Measurements from ENCODE around the gene LRRC59.
A peak's percentile ranks its signal among the peaks of the same experiment; 100 is the strongest.
"Not testable (repeated sequence)": the region's sequence is repeated elsewhere in the genome, so short reads cannot be mapped to it uniquely, and the experiment has no call there.

Gene LRRC59

GRCh38 chr17:50430821-50431618 is 33.7 kb upstream of the LRRC59 start:
- Histone ChIP-seq H3K79me2 (ENCODE audit: insufficient read depth, low read length) (0 out of 2 replicates have a peak, but pooled peaks cover 4% of the 10 kb centered on the region), H3K27ac (ENCODE audit: low read depth, low read length) (no peak overlapping the region), H3K36me3 (ENCODE audit: low read length) (no peaks in the 10 kb centered on the region), H3K27me3 (ENCODE audit: low read length) (no peaks in the 10 kb centered on the region), H3K9me2 (replicated peaks; ENCODE audit: insufficient read depth, low read length) (no peaks in the 10 kb centered on the region), H3K4me2 (ENCODE audit: low read depth, low read length, poor library complexity, severe bottlenecking) (no peak overlapping the region), H4K20me1 (ENCODE audit: low read depth, low read length) (no peaks in the 10 kb centered on the region), H3K9me3 (ENCODE audit: insufficient read depth, low read length) (no peaks in the 10 kb centered on the region), H3F3A (ENCODE audit: insufficient read depth) (peaks cover 10% of the 10 kb centered on the region), H2AFZ (ENCODE audit: low read depth, low read length, severe bottlenecking) (no peak overlapping the region), H3K4me3 (ENCODE audit: insufficient read depth, low read length, poor library complexity, severe bottlenecking) (no peak overlapping the region), H3K9ac (ENCODE audit: low read length) (no peak overlapping the region)
- TF ChIP-seq CTCF (IDR thresholded peaks at IDR 0.05; ENCODE audit: insufficient read depth, low read length, poor library complexity, severe bottlenecking), result no peak

GRCh38 chr17:50429793-50430192 is 32.5 kb upstream of the LRRC59 start:
- Histone ChIP-seq H4K20me1 (ENCODE audit: low read depth, low read length) (no peaks in the 10 kb centered on the region), H2AFZ (ENCODE audit: low read depth, low read length, severe bottlenecking) (no peak overlapping the region), H3K9me3 (ENCODE audit: insufficient read depth, low read length) (no peaks in the 10 kb centered on the region), H3K36me3 (ENCODE audit: low read length) (no peaks in the 10 kb centered on the region), H3K4me3 (ENCODE audit: insufficient read depth, low read length, poor library complexity, severe bottlenecking) (no peak overlapping the region), H3K27ac (ENCODE audit: low read depth, low read length) (no peak overlapping the region), H3K4me2 (ENCODE audit: low read depth, low read length, poor library complexity, severe bottlenecking) (no peak overlapping the region), H3K27me3 (ENCODE audit: low read length) (no peaks in the 10 kb centered on the region), H3F3A (ENCODE audit: insufficient read depth) (peaks cover 10% of the 10 kb centered on the region), H3K9ac (ENCODE audit: low read length) (no peak overlapping the region), H3K9me2 (replicated peaks; ENCODE audit: insufficient read depth, low read length) (no peaks in the 10 kb centered on the region), H3K79me2 (ENCODE audit: insufficient read depth, low read length) (0 out of 2 replicates have a peak, but pooled peaks cover 4% of the 10 kb centered on the region)
- TF ChIP-seq CTCF (IDR thresholded peaks at IDR 0.05; ENCODE audit: insufficient read depth, low read length, poor library complexity, severe bottlenecking) (no peak), EZH2phosphoT487 (conservative IDR thresholded peaks at IDR 0.05; ENCODE audit: low read length) (no peak)

GRCh38 chr17:50428831-50429424 is 31.6 kb upstream of the LRRC59 start:
- no peak overlapping the region for H3K9ac ChIP-seq (ENCODE audit: low read length)
- H3K27me3 ChIP-seq (ENCODE audit: low read length), result no peaks in the 10 kb centered on the region
- H3K4me2 ChIP-seq (ENCODE audit: low read depth, low read length, poor library complexity, severe bottlenecking), result no peak overlapping the region
- H3K9me3 ChIP-seq (ENCODE audit: insufficient read depth, low read length), result no peaks in the 10 kb centered on the region
- peaks cover 10% of the 10 kb centered on the region for H3F3A ChIP-seq (ENCODE audit: insufficient read depth)
- no peaks in the 10 kb centered on the region for H3K9me2 ChIP-seq (replicated peaks; ENCODE audit: insufficient read depth, low read length)
- H4K20me1 ChIP-seq (ENCODE audit: low read depth, low read length), result no peaks in the 10 kb centered on the region
- no peak overlapping the region for H2AFZ ChIP-seq (ENCODE audit: low read depth, low read length, severe bottlenecking)
- H3K27ac ChIP-seq (ENCODE audit: low read depth, low read length), result no peak overlapping the region
- H3K36me3 ChIP-seq (ENCODE audit: low read length), result no peaks in the 10 kb centered on the region
- TF ChIP-seq CTCF (IDR thresholded peaks at IDR 0.05; ENCODE audit: insufficient read depth, low read length, poor library complexity, severe bottlenecking) (no peak), EZH2phosphoT487 (conservative IDR thresholded peaks at IDR 0.05; ENCODE audit: low read length) (no peak)
- 0 out of 2 replicates have a peak, but pooled peaks cover 4% of the 10 kb centered on the region for H3K79me2 ChIP-seq (ENCODE audit: insufficient read depth, low read length)
- H3K4me3 ChIP-seq (ENCODE audit: insufficient read depth, low read length, poor library complexity, severe bottlenecking), result no peak overlapping the region

GRCh38 chr17:50428126-50428525 is 30.8 kb upstream of the LRRC59 start:
- H3K27ac ChIP-seq (ENCODE audit: low read depth, low read length); H3K9ac ChIP-seq (ENCODE audit: low read length); H3K9me3 ChIP-seq (ENCODE audit: insufficient read depth, low read length): not testable (repeated sequence)

More at GRCh38 chr17:50428126-50428525, 30.8 kb upstream of the LRRC59 start:
- H3K4me3 ChIP-seq (ENCODE audit: insufficient read depth, low read length, poor library complexity, severe bottlenecking); H3K79me2 ChIP-seq (ENCODE audit: insufficient read depth, low read length); H3K36me3 ChIP-seq (ENCODE audit: low read length); H2AFZ ChIP-seq (ENCODE audit: low read depth, low read length, severe bottlenecking); H3K27me3 ChIP-seq (ENCODE audit: low read length); H4K20me1 ChIP-seq (ENCODE audit: low read depth, low read length); H3K9me2 ChIP-seq (replicated peaks; ENCODE audit: insufficient read depth, low read length): not testable (repeated sequence)
- Histone ChIP-seq H3K4me2 (ENCODE audit: low read depth, low read length, poor library complexity, severe bottlenecking) (peak overlapping the region; percentile 82), H3F3A (ENCODE audit: insufficient read depth) (peaks cover 10% of the 10 kb centered on the region)

All from SU-DHL-6 (cell line).